ENCODE results near the gene SLC15A1.
"Not testable (repeated sequence)": the region's sequence is repeated elsewhere in the genome, so short reads cannot be mapped to it uniquely, and the experiment has no call there.

The SLC15A1 gene

GRCh38 chr13:98652276-98652675 lies 100.2 kb downstream of the SLC15A1 start:
- no peaks in the 10 kb centered on the region for H3K27me3 ChIP-seq (ENCODE audit: control insufficient read depth, insufficient read depth, low read length, poor library complexity, severe bottlenecking)
- no peak overlapping the region for H3K4me3 ChIP-seq (ENCODE audit: insufficient read depth, low read depth, low read length)
- 97 to 98% methylated on average over 2 of the region's 2 CpGs for WGBS, 2 experiments
- H3K9me3 ChIP-seq (ENCODE audit: control insufficient read depth, low read length), result no peaks in the 10 kb centered on the region
- no peaks in the 10 kb centered on the region for H3K4me1 ChIP-seq (ENCODE audit: control insufficient read depth, insufficient read depth, low read length)
- no peak overlapping the region for H3K27ac ChIP-seq (ENCODE audit: insufficient read depth, low read depth, low read length, poor library complexity, severe bottlenecking)
- H3K36me3 ChIP-seq (ENCODE audit: control insufficient read depth, insufficient read depth, low read length), result no peaks in the 10 kb centered on the region

- no peak overlapping the region for H3K4me3 ChIP-seq (ENCODE audit: insufficient read depth, low read depth, low read length)
- no peaks in the 10 kb centered on the region for H3K36me3 ChIP-seq (ENCODE audit: control insufficient read depth, insufficient read depth, low read length)
- H3K4me1 ChIP-seq (ENCODE audit: control insufficient read depth, insufficient read depth, low read length), result no peaks in the 10 kb centered on the region
- no peak overlapping the region for H3K27ac ChIP-seq (ENCODE audit: insufficient read depth, low read depth, low read length, poor library complexity, severe bottlenecking)
- H3K27me3 ChIP-seq (ENCODE audit: control insufficient read depth, insufficient read depth, low read length, poor library complexity, severe bottlenecking), result no peaks in the 10 kb centered on the region
- no peaks in the 10 kb centered on the region for H3K9me3 ChIP-seq (ENCODE audit: control insufficient read depth, low read length)
- WGBS, 2 experiments, result 95 to 96% methylated on average over 6 of the region's 6 CpGs
Observed at GRCh38 chr13:98651744-98652143, 100.7 kb downstream of the SLC15A1 start.

GRCh38 chr13:98650396-98651107 lies 101.9 kb downstream of the SLC15A1 start:
- Histone ChIP-seq H3K27ac (ENCODE audit: insufficient read depth, low read depth, low read length, poor library complexity, severe bottlenecking) (no peak overlapping the region), H3K9me3 (ENCODE audit: control insufficient read depth, low read length) (no peaks in the 10 kb centered on the region)

GRCh38 chr13:98649861-98650260 lies 102.6 kb downstream of the SLC15A1 start:
- Histone ChIP-seq H3K27me3 (ENCODE audit: control insufficient read depth, insufficient read depth, low read length, poor library complexity, severe bottlenecking) (no peaks in the 10 kb centered on the region), H3K36me3 (ENCODE audit: control insufficient read depth, insufficient read depth, low read length) (no peaks in the 10 kb centered on the region), H3K9me3 (ENCODE audit: control insufficient read depth, low read length) (no peaks in the 10 kb centered on the region), H3K4me1 (ENCODE audit: control insufficient read depth, insufficient read depth, low read length) (no peaks in the 10 kb centered on the region), H3K27ac (ENCODE audit: insufficient read depth, low read depth, low read length, poor library complexity, severe bottlenecking) (no peak overlapping the region), H3K4me3 (ENCODE audit: insufficient read depth, low read depth, low read length) (no peak overlapping the region)
- 94 to 97% methylated on average over 7 of the region's 7 CpGs for WGBS, 2 experiments

More at GRCh38 chr13:98650396-98651107, 101.9 kb downstream of the SLC15A1 start:
- H3K4me3 ChIP-seq (ENCODE audit: insufficient read depth, low read depth, low read length), result no peak overlapping the region
- no peaks in the 10 kb centered on the region for H3K4me1 ChIP-seq (ENCODE audit: control insufficient read depth, insufficient read depth, low read length)
- H3K36me3 ChIP-seq (ENCODE audit: control insufficient read depth, insufficient read depth, low read length), result no peaks in the 10 kb centered on the region
- 91% methylated on average over 12 of the region's 12 CpGs for WGBS, 2 experiments
- H3K27me3 ChIP-seq (ENCODE audit: control insufficient read depth, insufficient read depth, low read length, poor library complexity, severe bottlenecking), result no peaks in the 10 kb centered on the region

GRCh38 chr13:98648686-98649085 lies 103.8 kb downstream of the SLC15A1 start:
- H3K4me3 ChIP-seq (ENCODE audit: insufficient read depth, low read depth, low read length), result no peak overlapping the region
- no peaks in the 10 kb centered on the region for H3K4me1 ChIP-seq (ENCODE audit: control insufficient read depth, insufficient read depth, low read length)
- no peaks in the 10 kb centered on the region for H3K27me3 ChIP-seq (ENCODE audit: control insufficient read depth, insufficient read depth, low read length, poor library complexity, severe bottlenecking)
- 83 to 91% methylated on average over 3 of the region's 3 CpGs for WGBS, 2 experiments
- H3K36me3 ChIP-seq (ENCODE audit: control insufficient read depth, insufficient read depth, low read length), result no peaks in the 10 kb centered on the region
- H3K9me3 ChIP-seq (ENCODE audit: control insufficient read depth, low read length), result no peaks in the 10 kb centered on the region
- no peak overlapping the region for H3K27ac ChIP-seq (ENCODE audit: insufficient read depth, low read depth, low read length, poor library complexity, severe bottlenecking)

GRCh38 chr13:98648141-98648540 lies 104.3 kb downstream of the SLC15A1 start:
- Histone ChIP-seq H3K9me3 (ENCODE audit: control insufficient read depth, low read length) (no peaks in the 10 kb centered on the region), H3K4me1 (ENCODE audit: control insufficient read depth, insufficient read depth, low read length) (no peaks in the 10 kb centered on the region), H3K36me3 (ENCODE audit: control insufficient read depth, insufficient read depth, low read length) (no peaks in the 10 kb centered on the region), H3K27me3 (ENCODE audit: control insufficient read depth, insufficient read depth, low read length, poor library complexity, severe bottlenecking) (no peaks in the 10 kb centered on the region), H3K4me3 (ENCODE audit: insufficient read depth, low read depth, low read length) (no peak overlapping the region), H3K27ac (ENCODE audit: insufficient read depth, low read depth, low read length, poor library complexity, severe bottlenecking) (no peak overlapping the region)
- 97 to 100% methylated on average over 2 of the region's 2 CpGs for WGBS, 2 experiments

GRCh38 chr13:98647121-98647520 lies 105.4 kb downstream of the SLC15A1 start:
- H3K27me3 ChIP-seq (ENCODE audit: control insufficient read depth, insufficient read depth, low read length, poor library complexity, severe bottlenecking), result no peaks in the 10 kb centered on the region
- no peak overlapping the region for H3K4me3 ChIP-seq (ENCODE audit: insufficient read depth, low read depth, low read length)
- 100% methylated on average over 2 of the region's 2 CpGs; no CpG with 5 or more reads in 1 of the 2 experiments for WGBS, 2 experiments
- H3K36me3 ChIP-seq (ENCODE audit: control insufficient read depth, insufficient read depth, low read length), result no peaks in the 10 kb centered on the region
- H3K4me1 ChIP-seq (ENCODE audit: control insufficient read depth, insufficient read depth, low read length), result no peaks in the 10 kb centered on the region
- H3K27ac ChIP-seq (ENCODE audit: insufficient read depth, low read depth, low read length, poor library complexity, severe bottlenecking), result no peak overlapping the region
- no peaks in the 10 kb centered on the region for H3K9me3 ChIP-seq (ENCODE audit: control insufficient read depth, low read length)

- no peak overlapping the region for H3K27ac ChIP-seq (ENCODE audit: insufficient read depth, low read depth, low read length, poor library complexity, severe bottlenecking)
- H3K4me3 ChIP-seq (ENCODE audit: insufficient read depth, low read depth, low read length), result no peak overlapping the region
- H3K9me3 ChIP-seq (ENCODE audit: control insufficient read depth, low read length), result no peaks in the 10 kb centered on the region
- WGBS, 2 experiments, result no CpG with 5 or more reads among the region's 1 CpG
- H3K36me3 ChIP-seq (ENCODE audit: control insufficient read depth, insufficient read depth, low read length), result no peaks in the 10 kb centered on the region
- no peaks in the 10 kb centered on the region for H3K27me3 ChIP-seq (ENCODE audit: control insufficient read depth, insufficient read depth, low read length, poor library complexity, severe bottlenecking)
- no peaks in the 10 kb centered on the region for H3K4me1 ChIP-seq (ENCODE audit: control insufficient read depth, insufficient read depth, low read length)
Observed at GRCh38 chr13:98643479-98643878, 109.0 kb downstream of the SLC15A1 start.

GRCh38 chr13:98641075-98641474 lies 111.4 kb downstream of the SLC15A1 start:
- Histone ChIP-seq H3K27ac (ENCODE audit: insufficient read depth, low read depth, low read length, poor library complexity, severe bottlenecking) (no peak overlapping the region), H3K4me3 (ENCODE audit: insufficient read depth, low read depth, low read length) (no peak overlapping the region), H3K36me3 (ENCODE audit: control insufficient read depth, insufficient read depth, low read length) (no peaks in the 10 kb centered on the region), H3K4me1 (ENCODE audit: control insufficient read depth, insufficient read depth, low read length) (no peaks in the 10 kb centered on the region), H3K9me3 (ENCODE audit: control insufficient read depth, low read length) (no peaks in the 10 kb centered on the region), H3K27me3 (ENCODE audit: control insufficient read depth, insufficient read depth, low read length, poor library complexity, severe bottlenecking) (no peaks in the 10 kb centered on the region)
- WGBS, 2 experiments, result 92 to 94% methylated on average over 13 of the region's 13 CpGs

GRCh38 chr13:98639785-98640184 lies 112.7 kb downstream of the SLC15A1 start:
- H3K27me3 ChIP-seq (ENCODE audit: control insufficient read depth, insufficient read depth, low read length, poor library complexity, severe bottlenecking); H3K36me3 ChIP-seq (ENCODE audit: control insufficient read depth, insufficient read depth, low read length); H3K27ac ChIP-seq (ENCODE audit: insufficient read depth, low read depth, low read length, poor library complexity, severe bottlenecking); H3K4me3 ChIP-seq (ENCODE audit: insufficient read depth, low read depth, low read length); H3K9me3 ChIP-seq (ENCODE audit: control insufficient read depth, low read length); H3K4me1 ChIP-seq (ENCODE audit: control insufficient read depth, insufficient read depth, low read length): not testable (repeated sequence)
- 83 to 92% methylated on average over 3 to 4 of the region's 4 CpGs for WGBS, 2 experiments

Data from ectodermal cell (in vitro differentiated cells).